Gastroesophageal sphincter (tissue), 3 donors: ENCODE results near the gene SEC14L2.
"Not testable (repeated sequence)": the region's sequence is repeated elsewhere in the genome, so short reads cannot be mapped to it uniquely, and the experiment has no call there.

Source experiments
- CTCF ChIP-seq, 4 experiments: fragments of 200-600 bp in 2 of 4; fragments of 450-650 bp in 2 of 4; sonication (generic) in 1 of 4; IDR thresholded peaks; one replicate each; pipeline ENCODE4 v1.5.1; 2017 to 2019; ENCODE audit warnings: antibody characterized with exemption in 4 of 4, mild to moderate bottlenecking in 2 of 4, moderate library complexity in 2 of 4
- POLR2A ChIP-seq, 2 donors: fragments of 450-650 bp; IDR thresholded peaks; one replicate each; pipeline ENCODE4 v1.6.1; 2017; ENCODE audit warnings: antibody characterized with exemption in 2 of 2, mild to moderate bottlenecking in 2 of 2, moderate library complexity in 1 of 2

- not testable (repeated sequence) for TF ChIP-seq POLR2A, CTCF (IDR thresholded peaks at IDR 0.05)
Measured at GRCh38 chr22:30460555-30460954, 63.7 kb downstream of the SEC14L2 start.
